ENCODE results near the gene ARL6IP5. TPM values are rescaled to one million over a fixed set of nuclear protein-coding genes. Genes with fewer than 3 reads are reported as not detected.

Gene ARL6IP5
- total RNA-seq, 1 donor from 2014 or later = 86.2 TPM

GRCh38 chr3:69122403-69122802, 37.7 kb downstream of the ARL6IP5 start, which contains the start of gene LMOD3:
Gene LMOD3 (minus strand): TSS chr3:69122595. CDS start chr3:69122386, 209 bp downstream.
- DNase-seq (ENCODE audit: low spot score) = no peak
- Mint-ChIP-seq H3K4me3 (ENCODE audit: unreplicated experiment) (no peak within 1 kb of the TSS), H3K36me3 (ENCODE audit: low read depth, unreplicated experiment) (no peaks in the 10 kb centered on the region), H3K9me3 (ENCODE audit: unreplicated experiment) (no peaks in the 10 kb centered on the region), H3K27me3 (ENCODE audit: unreplicated experiment) (no peaks in the 10 kb centered on the region), H3K4me1 (ENCODE audit: unreplicated experiment) (no peaks in the 10 kb centered on the region), H3K27ac (ENCODE audit: unreplicated experiment) (no peak within 1 kb of the TSS)
- TF ChIP-seq CTCF (IDR thresholded peaks at IDR 0.05; ENCODE audit: unreplicated experiment) = no peak

GRCh38 chr3:69126216-69126615, 41.5 kb downstream of the ARL6IP5 start:
- Mint-ChIP-seq H3K4me3 (ENCODE audit: unreplicated experiment) (no peak overlapping the region), H3K36me3 (ENCODE audit: low read depth, unreplicated experiment) (no peaks in the 10 kb centered on the region), H3K27me3 (ENCODE audit: unreplicated experiment) (no peaks in the 10 kb centered on the region), H3K4me1 (ENCODE audit: unreplicated experiment) (peaks cover 4% of the 10 kb centered on the region), H3K9me3 (ENCODE audit: unreplicated experiment) (no peaks in the 10 kb centered on the region), H3K27ac (ENCODE audit: unreplicated experiment) (no peak overlapping the region)
- no peak for TF ChIP-seq CTCF (IDR thresholded peaks at IDR 0.05; ENCODE audit: unreplicated experiment)
- DNase-seq (ENCODE audit: low spot score) = no peak

- Mint-ChIP-seq H3K36me3 (ENCODE audit: low read depth, unreplicated experiment) (no peaks in the 10 kb centered on the region), H3K27me3 (ENCODE audit: unreplicated experiment) (no peaks in the 10 kb centered on the region), H3K4me1 (ENCODE audit: unreplicated experiment) (peaks cover 4% of the 10 kb centered on the region), H3K27ac (ENCODE audit: unreplicated experiment) (no peak overlapping the region), H3K4me3 (ENCODE audit: unreplicated experiment) (no peak overlapping the region), H3K9me3 (ENCODE audit: unreplicated experiment) (no peaks in the 10 kb centered on the region)
- no peak for TF ChIP-seq CTCF (IDR thresholded peaks at IDR 0.05; ENCODE audit: unreplicated experiment)
- no peak for DNase-seq (ENCODE audit: low spot score)
Observed at GRCh38 chr3:69126999-69127398, 42.3 kb downstream of the ARL6IP5 start.

DNA sequence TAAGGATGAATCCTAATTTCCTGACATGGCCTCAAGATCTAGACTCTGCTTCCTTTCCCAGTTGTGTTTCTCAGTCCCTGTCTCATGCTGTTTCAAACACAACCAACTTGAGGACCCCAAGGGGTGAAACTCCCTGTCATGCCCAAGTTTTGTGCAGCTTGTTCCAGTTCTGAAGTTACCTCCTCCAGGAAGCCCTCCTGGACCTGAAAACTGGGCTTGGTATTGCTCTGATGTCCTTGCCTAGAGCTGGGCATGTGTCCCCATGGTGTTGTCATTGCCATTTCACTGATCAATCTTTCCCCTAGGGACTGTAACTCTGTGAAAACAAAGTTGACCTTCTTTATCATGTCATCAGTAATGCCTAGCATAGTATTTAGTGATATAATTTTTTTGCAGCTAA, 43.8 kb downstream of the ARL6IP5 start:
- peaks cover 4% of the 10 kb centered on the region for H3K4me1 Mint-ChIP-seq (ENCODE audit: unreplicated experiment)

DNA sequence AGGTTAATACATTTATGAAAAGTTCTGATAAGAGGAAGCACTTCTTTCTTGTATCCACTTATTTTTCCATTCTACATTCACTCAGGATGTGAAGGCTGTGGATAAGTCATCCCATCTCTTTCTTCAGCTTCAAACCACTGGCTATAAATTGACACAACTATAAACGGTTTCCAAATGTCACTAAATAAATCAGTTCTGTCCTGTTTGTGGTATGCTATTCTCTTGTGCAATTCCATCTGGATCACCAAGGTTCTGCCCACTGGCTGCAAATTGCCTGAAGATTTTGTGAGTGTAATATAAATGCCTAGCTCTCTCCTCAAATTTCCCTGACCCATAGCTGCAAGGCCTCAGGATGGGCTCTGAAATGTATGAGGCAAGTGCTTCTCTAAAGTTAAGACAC, 44.8 kb downstream of the ARL6IP5 start:
- peaks cover 4% of the 10 kb centered on the region for H3K4me1 Mint-ChIP-seq (ENCODE audit: unreplicated experiment)
- H3K9me3 Mint-ChIP-seq (ENCODE audit: unreplicated experiment) = no peaks in the 10 kb centered on the region
- DNase-seq (ENCODE audit: low spot score) = no peak

More for the DNA sequence above, 43.8 kb downstream of the ARL6IP5 start:
- H3K27ac Mint-ChIP-seq (ENCODE audit: unreplicated experiment) = no peak overlapping the region
- DNase-seq (ENCODE audit: low spot score) = no peak
- no peak for TF ChIP-seq CTCF (IDR thresholded peaks at IDR 0.05; ENCODE audit: unreplicated experiment)
- no peaks in the 10 kb centered on the region for H3K36me3 Mint-ChIP-seq (ENCODE audit: low read depth, unreplicated experiment)
- no peaks in the 10 kb centered on the region for H3K27me3 Mint-ChIP-seq (ENCODE audit: unreplicated experiment)
- no peaks in the 10 kb centered on the region for H3K9me3 Mint-ChIP-seq (ENCODE audit: unreplicated experiment)
- H3K4me3 Mint-ChIP-seq (ENCODE audit: unreplicated experiment) = no peak overlapping the region

More for the DNA sequence above, 44.8 kb downstream of the ARL6IP5 start:
- H3K36me3 Mint-ChIP-seq (ENCODE audit: low read depth, unreplicated experiment) = no peaks in the 10 kb centered on the region
- no peak overlapping the region for H3K27ac Mint-ChIP-seq (ENCODE audit: unreplicated experiment)
- no peak overlapping the region for H3K4me3 Mint-ChIP-seq (ENCODE audit: unreplicated experiment)
- no peaks in the 10 kb centered on the region for H3K27me3 Mint-ChIP-seq (ENCODE audit: unreplicated experiment)
- TF ChIP-seq CTCF (IDR thresholded peaks at IDR 0.05; ENCODE audit: unreplicated experiment) = no peak

Measured in endothelial cell (in vitro differentiated cells).